Nephron progenitor cell (in vitro differentiated cells): ENCODE results near the gene ITGB2.

ENCODE experiments used
- DNase-seq: peaks from one replicate; pipeline ENCODE4 v3.0.0; 2021
- H3K27ac Mint-ChIP-seq: 2 replicates; pipeline ENCODE4 v1.8.0; 2021; ENCODE audit warnings: mild to moderate bottlenecking, moderate library complexity, mixed read lengths
- H3K27me3 Mint-ChIP-seq: 2 replicates; pipeline ENCODE4 v1.8.0; 2021; ENCODE audit warnings: mild to moderate bottlenecking, low read depth, mixed read lengths; ENCODE audit not compliant: poor library complexity
- H3K36me3 Mint-ChIP-seq: 2 replicates; pipeline ENCODE4 v1.8.0; 2021; ENCODE audit warnings: low read depth, mixed read lengths
- H3K4me1 Mint-ChIP-seq: 2 replicates; pipeline ENCODE4 v1.8.0; 2021; ENCODE audit warnings: mixed read lengths
- H3K4me3 Mint-ChIP-seq: 2 replicates; pipeline ENCODE4 v1.8.0; 2021; ENCODE audit warnings: mild to moderate bottlenecking, moderate library complexity, mixed read lengths
- H3K9me3 Mint-ChIP-seq: 2 replicates; pipeline ENCODE4 v1.8.0; 2021; ENCODE audit warnings: mild to moderate bottlenecking, moderate library complexity, mixed read lengths
- CTCF ChIP-seq: fragments of 200-600 bp; sonication (generic); IDR thresholded peaks from 2 replicates; pipeline ENCODE4 v1.5.0; 2021; ENCODE audit warnings: antibody characterized with exemption

The ITGB2 gene

GRCh38 chr21:44895859-44896258 is 24.8 kb downstream of the ITGB2 start:
- no peak for TF ChIP-seq CTCF
- Mint-ChIP-seq H3K27me3 (peaks cover 17% of the 10 kb centered on the region), H3K27ac (no peak overlapping the region), H3K4me3 (no peak overlapping the region), H3K9me3 (no peaks in the 10 kb centered on the region), H3K36me3 (no peaks in the 10 kb centered on the region), H3K4me1 (peaks cover 31% of the 10 kb centered on the region)
- DNase-seq: no peak

- Mint-ChIP-seq H3K9me3 (no peaks in the 10 kb centered on the region), H3K27me3 (peaks cover 23% of the 10 kb centered on the region), H3K4me1 (peaks cover 27% of the 10 kb centered on the region), H3K36me3 (no peaks in the 10 kb centered on the region), H3K4me3 (no peak overlapping the region), H3K27ac (no peak overlapping the region)
- peak; percentile 2 for DNase-seq
- TF ChIP-seq CTCF: no peak
These were observed 25.9 kb downstream of the ITGB2 start for GRCh38 chr21:44894687-44895302.

- no peaks in the 10 kb centered on the region for H3K36me3 Mint-ChIP-seq
- DNase-seq: peak; percentile 0
- no peak overlapping the region for H3K4me3 Mint-ChIP-seq
- no peak overlapping the region for H3K27ac Mint-ChIP-seq
- H3K27me3 Mint-ChIP-seq: peaks cover 23% of the 10 kb centered on the region
- TF ChIP-seq CTCF: no peak
- H3K9me3 Mint-ChIP-seq: no peaks in the 10 kb centered on the region
- H3K4me1 Mint-ChIP-seq: peaks cover 27% of the 10 kb centered on the region
These were observed 26.6 kb downstream of the ITGB2 start for GRCh38 chr21:44893948-44894656.

GRCh38 chr21:44893278-44893556 is 27.5 kb downstream of the ITGB2 start:
- H3K4me1 Mint-ChIP-seq: peaks cover 21% of the 10 kb centered on the region
- no peak overlapping the region for H3K27ac Mint-ChIP-seq
- no peaks in the 10 kb centered on the region for H3K36me3 Mint-ChIP-seq
- no peak for TF ChIP-seq CTCF
- no peak overlapping the region for H3K4me3 Mint-ChIP-seq
- peaks cover 23% of the 10 kb centered on the region for H3K27me3 Mint-ChIP-seq
- H3K9me3 Mint-ChIP-seq: no peaks in the 10 kb centered on the region
- DNase-seq: peak; percentile 1

- no peak overlapping the region for H3K4me3 Mint-ChIP-seq
- TF ChIP-seq CTCF: peak; percentile 73
- DNase-seq: peak; percentile 78
- peaks cover 20% of the 10 kb centered on the region for H3K4me1 Mint-ChIP-seq
- H3K9me3 Mint-ChIP-seq: no peaks in the 10 kb centered on the region
- no peaks in the 10 kb centered on the region for H3K36me3 Mint-ChIP-seq
- H3K27me3 Mint-ChIP-seq: peaks cover 23% of the 10 kb centered on the region
- H3K27ac Mint-ChIP-seq: no peak overlapping the region
These were observed 28.0 kb downstream of the ITGB2 start for GRCh38 chr21:44892536-44893277.
